Caco-2 (cell line): Measurements from ENCODE around the gene USP26. TPM values are rescaled to one million over a fixed set of nuclear protein-coding genes. Genes with fewer than 3 reads are reported as not detected.

Source experiments
- BruUV-seq: library from RNA; stranded (reverse); fragments of 400-500 nt; replicated peaks from 2 replicates; lab custom pipeline; 2021; lab: Mats Ljungman, UMichigan
- CTCF ChIA-PET: fragments of 300-600 bp; sonication (Branson Sonifier 250); formaldehyde crosslinking; loops from one replicate; lab custom pipeline; 2022; ENCODE audit warnings: antibody characterized with exemption; lab: Charles Lee
- POLR2A ChIA-PET: fragments of 300-600 bp; sonication (Branson Sonifier 250); formaldehyde crosslinking; loops from one replicate; lab custom pipeline; 2022; ENCODE audit warnings: antibody characterized with exemption; lab: Charles Lee
- DNase-seq, 2 experiments: peaks; one replicate each; pipeline versions ENCODE4 v3.0.0 to v3.0.0-alpha.2; 2020 to 2022
- H3K27me3 ChIP-seq: replicated peaks from 2 replicates; pipeline ENCODE4 v1.6.0; 2011; ENCODE audit warnings: low read length; ENCODE audit not compliant: control insufficient read depth, insufficient read depth
- H3K36me3 ChIP-seq: 2 replicates; pipeline ENCODE4 v1.5.1; 2011; ENCODE audit warnings: low read length; ENCODE audit not compliant: control insufficient read depth, insufficient read depth
- H3K4me1 ChIP-seq: fragments of 250-450 bp; sonication (Bioruptor Pico); 2 replicates; pipeline ENCODE4 v1.5.1; 2020; ENCODE audit warnings: mild to moderate bottlenecking
- H3K4me3 ChIP-seq: 2 replicates; pipeline ENCODE4 v1.5.1; 2011; ENCODE audit warnings: low read depth, mild to moderate bottlenecking, control low read depth, low read length
- H3K9me3 ChIP-seq: fragments of 250-450 bp; sonication (Bioruptor Pico); 2 replicates; pipeline ENCODE4 v1.5.1; 2020; ENCODE audit warnings: mild to moderate bottlenecking, moderate library complexity
- H3K27ac Mint-ChIP-seq: one replicate; pipeline ENCODE4 v1.8.0; 2022; ENCODE audit warnings: mixed read lengths; ENCODE audit not compliant: unreplicated experiment
- H3K27me3 Mint-ChIP-seq: one replicate; pipeline ENCODE4 v1.8.0; 2022; ENCODE audit warnings: mixed read lengths; ENCODE audit not compliant: insufficient read depth, unreplicated experiment
- H3K36me3 Mint-ChIP-seq: one replicate; pipeline ENCODE4 v1.8.0; 2022; ENCODE audit warnings: mild to moderate bottlenecking, mixed read lengths; ENCODE audit not compliant: insufficient read depth, unreplicated experiment
- H3K4me1 Mint-ChIP-seq: one replicate; pipeline ENCODE4 v1.8.0; 2022; ENCODE audit warnings: low read depth, mixed read lengths; ENCODE audit not compliant: unreplicated experiment
- H3K4me3 Mint-ChIP-seq: one replicate; pipeline ENCODE4 v1.8.0; 2022; ENCODE audit warnings: mild to moderate bottlenecking, moderate library complexity, mixed read lengths; ENCODE audit not compliant: unreplicated experiment
- H3K9me3 Mint-ChIP-seq: one replicate; pipeline ENCODE4 v1.8.0; 2022; ENCODE audit warnings: mixed read lengths; ENCODE audit not compliant: unreplicated experiment
- CTCF ChIP-seq, 2 experiments: fragments of 200-600 bp in 1 of 2; IDR thresholded peaks; 1 replicate in 1 of 2; 2 replicates in 1 of 2; pipeline versions ENCODE4 v1.5.1 to v1.8.0; 2011 to 2022; ENCODE audit warnings: antibody characterized with exemption in 1 of 2, control low read depth in 1 of 2, inconsistent platforms in 1 of 2, low read depth in 1 of 2, low read length in 1 of 2, mild to moderate bottlenecking in 1 of 2, moderate library complexity in 1 of 2; ENCODE audit not compliant: insufficient read depth in 1 of 2, severe bottlenecking in 1 of 2, unreplicated experiment in 1 of 2
- intact Hi-C: fragments of 100-400 bp; cut with micrococcal nuclease; formaldehyde crosslinking; loops from one replicate; pipeline ENCODE4 v1.10.0; 2022; ENCODE audit not compliant: unreplicated experiment
- total RNA-seq: library from RNA; stranded (reverse); gene quantifications from 2 replicates; pipeline ENCODE4 v1.2.3, GENCODE V29; 2022

Gene USP26
- total RNA-seq, 1 experiment from 2014 or later: not detected

GRCh38 chrX:133007458-133007857, 89.5 kb downstream of the USP26 start:
- Histone ChIP-seq H3K4me3 (no peak overlapping the region), H3K36me3 (no peaks in the 10 kb centered on the region), H3K4me1 (no peaks in the 10 kb centered on the region), H3K27me3 (no peaks in the 10 kb centered on the region), H3K9me3 (no peaks in the 10 kb centered on the region)
- H3K4me1 Mint-ChIP-seq: no peaks in the 10 kb centered on the region
- H3K4me3 Mint-ChIP-seq: no peak overlapping the region
- BruUV-seq: no TSS peak
- H3K27me3 Mint-ChIP-seq: no peaks in the 10 kb centered on the region
- CTCF ChIA-PET: no interaction called here
- DNase-seq: no peak
- no peak for TF ChIP-seq CTCF (IDR thresholded peaks at IDR 0.05; ENCODE audit: insufficient read depth in 1 of 2, low read depth in 1 of 2, low read length in 1 of 2, severe bottlenecking in 1 of 2, unreplicated experiment in 1 of 2)
- no peaks in the 10 kb centered on the region for H3K36me3 Mint-ChIP-seq
- H3K9me3 Mint-ChIP-seq: no peaks in the 10 kb centered on the region
- H3K27ac Mint-ChIP-seq: no peak overlapping the region
- POLR2A ChIA-PET: no interaction called here
- intact Hi-C loops: no loop called here

GRCh38 chrX:133005616-133006015, 91.3 kb downstream of the USP26 start:
- TF ChIP-seq CTCF (IDR thresholded peaks at IDR 0.05; ENCODE audit: insufficient read depth in 1 of 2, low read depth in 1 of 2, low read length in 1 of 2, severe bottlenecking in 1 of 2, unreplicated experiment in 1 of 2): no peak
- CTCF ChIA-PET: interaction anchor here (0.7 to 1.2 kb wide), 3 partner anchors 41 to 210 kb away, joined by 3 to 7 read pairs (median 3); no protein-coding TSS in a partner anchor
- intact Hi-C loops: no loop called here
- Histone ChIP-seq H3K4me1 (no peaks in the 10 kb centered on the region), H3K27me3 (no peaks in the 10 kb centered on the region), H3K9me3 (no peaks in the 10 kb centered on the region), H3K36me3 (no peaks in the 10 kb centered on the region), H3K4me3 (no peak overlapping the region)
- H3K4me3 Mint-ChIP-seq: no peak overlapping the region
- no peaks in the 10 kb centered on the region for H3K36me3 Mint-ChIP-seq
- POLR2A ChIA-PET: no interaction called here
- BruUV-seq: no TSS peak
- no peaks in the 10 kb centered on the region for H3K4me1 Mint-ChIP-seq
- H3K27me3 Mint-ChIP-seq: no peaks in the 10 kb centered on the region
- H3K27ac Mint-ChIP-seq: no peak overlapping the region
- no peaks in the 10 kb centered on the region for H3K9me3 Mint-ChIP-seq
- DNase-seq: no peak

GRCh38 chrX:133005042-133005441, 91.9 kb downstream of the USP26 start:
- Mint-ChIP-seq H3K4me3 (no peak overlapping the region), H3K36me3 (no peaks in the 10 kb centered on the region), H3K9me3 (no peaks in the 10 kb centered on the region), H3K4me1 (no peaks in the 10 kb centered on the region), H3K27ac (no peak overlapping the region), H3K27me3 (no peaks in the 10 kb centered on the region)
- POLR2A ChIA-PET: no interaction called here
- Histone ChIP-seq H3K4me1 (no peaks in the 10 kb centered on the region), H3K9me3 (no peaks in the 10 kb centered on the region), H3K4me3 (no peak overlapping the region), H3K36me3 (no peaks in the 10 kb centered on the region), H3K27me3 (no peaks in the 10 kb centered on the region)
- peak in 1 of 2 experiments; percentile 17 for DNase-seq
- no TSS peak for BruUV-seq
- CTCF ChIA-PET: interaction anchor here (0.5 to 1.2 kb wide), 5 partner anchors 41 to 211 kb away, joined by 3 to 7 read pairs (median 3); no protein-coding TSS in a partner anchor
- intact Hi-C loops: no loop called here
- peak; percentile 50 to 64 for TF ChIP-seq CTCF (IDR thresholded peaks at IDR 0.05; ENCODE audit: insufficient read depth in 1 of 2, low read depth in 1 of 2, low read length in 1 of 2, severe bottlenecking in 1 of 2, unreplicated experiment in 1 of 2)
